OCI-LY3 (cell line): ENCODE measurements around the gene KCTD13.

ENCODE experiments used
- H2AFZ ChIP-seq: fragments of 200-600, 300-600 bp; shearing (Covaris generic); 2 replicates; pipeline ENCODE4 v1.6.0; 2014; ENCODE audit warnings: antibody characterized with exemption, low read depth, low read length
- H3K27ac ChIP-seq: fragments of 200-600, 300-600 bp; sonication (generic); 2 replicates; pipeline ENCODE4 v1.5.1; 2014; ENCODE audit warnings: mild to moderate bottlenecking, low read length, moderate library complexity, mixed read lengths
- H3K27me3 ChIP-seq: fragments of 200-600, 300-600 bp; sonication (generic); 2 replicates; pipeline ENCODE4 v1.6.1; 2014; ENCODE audit warnings: low read depth, low read length, mixed read lengths
- H3K36me3 ChIP-seq: fragments of 200-600, 300-600 bp; sonication (generic); replicated peaks from 2 replicates; pipeline ENCODE3; 2014; ENCODE audit warnings: low read depth, low read length, mixed read lengths
- H3K4me1 ChIP-seq: fragments of 300-600, 200-600 bp; sonication (generic); 2 replicates; pipeline ENCODE4 v1.6.1; 2014; ENCODE audit warnings: low read length, mixed read lengths
- H3K4me2 ChIP-seq: fragments of 200-600, 300-600 bp; sonication (generic); 2 replicates; pipeline ENCODE4 v1.6.1; 2014; ENCODE audit warnings: low read length, mixed read lengths
- H3K4me3 ChIP-seq: fragments of 300-600, 200-600 bp; sonication (generic); 2 replicates; pipeline ENCODE4 v1.5.1; 2014; ENCODE audit warnings: antibody characterized with exemption, mild to moderate bottlenecking, low read length, moderate library complexity
- H3K79me2 ChIP-seq: fragments of 300-600, 200-600 bp; shearing (Covaris generic); 2 replicates; pipeline ENCODE4 v1.6.1; 2014; ENCODE audit warnings: mild to moderate bottlenecking, low read length, mixed read lengths
- H3K9ac ChIP-seq: fragments of 300-600, 200-600 bp; shearing (Covaris generic); 2 replicates; pipeline ENCODE4 v1.6.0; 2014; ENCODE audit warnings: mild to moderate bottlenecking, low read length, moderate library complexity
- H3K9me3 ChIP-seq: fragments of 200-600, 300-600 bp; shearing (Covaris generic); 2 replicates; pipeline ENCODE4 v1.6.1; 2014; ENCODE audit warnings: low read length, mixed read lengths; ENCODE audit not compliant: insufficient read depth
- H4K20me1 ChIP-seq: fragments of 200-600, 300-600 bp; sonication (generic); 2 replicates; pipeline ENCODE4 v1.6.1; 2016; ENCODE audit warnings: low read length, mixed read lengths; ENCODE audit not compliant: insufficient read depth
- CTCF ChIP-seq: fragments of 200-600, 300-600 bp; sonication (generic); IDR thresholded peaks from 2 replicates; pipeline ENCODE4 v1.5.1; 2014; ENCODE audit warnings: antibody characterized with exemption, low read length, low read depth
- EZH2phosphoT487 ChIP-seq: fragments of 200-600 bp; shearing (Covaris generic); IDR thresholded peaks from 2 replicates; pipeline ENCODE4 v1.6.1; 2018; ENCODE audit warnings: antibody characterized with exemption, mixed run types, low read depth

Gene KCTD13

GRCh38 chr16:29876594-29877249 lies 49.3 kb downstream of the KCTD13 start:
- H3K79me2 ChIP-seq: no peaks in the 10 kb centered on the region
- no peak for TF ChIP-seq EZH2phosphoT487
- no peak for TF ChIP-seq CTCF
- no peak overlapping the region for H3K4me3 ChIP-seq
- no peaks in the 10 kb centered on the region for H3K9me3 ChIP-seq
- H3K27me3 ChIP-seq: no peaks in the 10 kb centered on the region
- H3K4me1 ChIP-seq: peaks cover 4% of the 10 kb centered on the region
- no peak overlapping the region for H3K9ac ChIP-seq
- H2AFZ ChIP-seq: no peak overlapping the region
- H3K36me3 ChIP-seq: no peaks in the 10 kb centered on the region
- H4K20me1 ChIP-seq: no peaks in the 10 kb centered on the region
- no peak overlapping the region for H3K27ac ChIP-seq
- H3K4me2 ChIP-seq: no peak overlapping the region

- Histone ChIP-seq H4K20me1 (no peaks in the 10 kb centered on the region), H2AFZ (no peak overlapping the region), H3K9me3 (no peaks in the 10 kb centered on the region), H3K4me2 (no peak overlapping the region), H3K4me3 (no peak overlapping the region), H3K27ac (no peak overlapping the region), H3K36me3 (no peaks in the 10 kb centered on the region), H3K79me2 (no peaks in the 10 kb centered on the region), H3K27me3 (no peaks in the 10 kb centered on the region), H3K4me1 (peaks cover 4% of the 10 kb centered on the region), H3K9ac (no peak overlapping the region)
- TF ChIP-seq CTCF: no peak
- TF ChIP-seq EZH2phosphoT487: no peak
Observed at GRCh38 chr16:29876217-29876593, 49.8 kb downstream of the KCTD13 start.

- no peak overlapping the region for H3K4me2 ChIP-seq
- no peaks in the 10 kb centered on the region for H3K36me3 ChIP-seq
- H3K4me1 ChIP-seq: peaks cover 4% of the 10 kb centered on the region
- H3K27me3 ChIP-seq: no peaks in the 10 kb centered on the region
- H3K4me3 ChIP-seq: no peak overlapping the region
- no peaks in the 10 kb centered on the region for H3K79me2 ChIP-seq
- H3K27ac ChIP-seq: no peak overlapping the region
- TF ChIP-seq EZH2phosphoT487 (no peak), CTCF (no peak)
- no peak overlapping the region for H2AFZ ChIP-seq
- H3K9ac ChIP-seq: no peak overlapping the region
- H4K20me1 ChIP-seq: no peaks in the 10 kb centered on the region
- no peaks in the 10 kb centered on the region for H3K9me3 ChIP-seq
Observed at GRCh38 chr16:29875206-29875605, 50.8 kb downstream of the KCTD13 start.

GRCh38 chr16:29873319-29873718 lies 52.7 kb downstream of the KCTD13 start:
- Histone ChIP-seq H3K4me1 (peaks cover 4% of the 10 kb centered on the region), H4K20me1 (no peaks in the 10 kb centered on the region), H3K9ac (no peak overlapping the region), H3K27me3 (no peaks in the 10 kb centered on the region), H3K4me3 (no peak overlapping the region), H3K36me3 (no peaks in the 10 kb centered on the region), H3K9me3 (no peaks in the 10 kb centered on the region), H3K79me2 (no peaks in the 10 kb centered on the region), H3K27ac (no peak overlapping the region), H3K4me2 (no peak overlapping the region), H2AFZ (no peak overlapping the region)
- TF ChIP-seq EZH2phosphoT487: no peak
- no peak for TF ChIP-seq CTCF
